GM18873 (cell line): ENCODE measurements around the gene EXTL2.
A peak's percentile ranks its signal among the peaks of the same experiment; 100 is the strongest.
"Not testable (repeated sequence)": the region's sequence is repeated elsewhere in the genome, so short reads cannot be mapped to it uniquely, and the experiment has no call there.

Experiments used
- ATAC-seq: cut with Tn5 transposase; IDR thresholded peaks from one replicate; pipeline ENCODE4 v1.9.1; 2021; ENCODE audit warnings: mild to moderate bottlenecking, moderate library complexity, moderate number of reproducible peaks; ENCODE audit not compliant: unreplicated experiment, low FRiP score

EXTL2 gene

DNA sequence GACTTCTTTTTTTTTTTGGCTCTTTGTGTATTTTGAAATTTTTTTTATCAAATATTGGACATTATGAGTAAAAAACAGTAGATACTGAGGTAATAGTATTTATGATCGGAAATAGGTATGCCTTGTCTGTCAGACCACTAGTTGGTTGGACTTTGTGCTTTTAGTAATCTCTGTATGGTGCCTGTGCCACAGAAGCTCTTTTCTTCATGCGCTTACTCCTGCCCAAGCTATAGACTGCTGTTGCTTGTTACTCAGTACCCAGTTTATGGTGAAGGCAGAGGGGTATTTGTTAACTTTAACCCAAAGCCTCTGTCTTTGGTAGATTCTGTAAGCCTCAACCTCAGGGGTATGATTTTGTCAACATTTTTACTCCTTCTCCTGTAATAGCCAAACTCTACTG lies 9.9 kb upstream of the EXTL2 start:
- no peak for ATAC-seq

GRCh38 chr1:100903777-100904176 lies 9.1 kb upstream of the EXTL2 start:
- no peak for ATAC-seq

DNA sequence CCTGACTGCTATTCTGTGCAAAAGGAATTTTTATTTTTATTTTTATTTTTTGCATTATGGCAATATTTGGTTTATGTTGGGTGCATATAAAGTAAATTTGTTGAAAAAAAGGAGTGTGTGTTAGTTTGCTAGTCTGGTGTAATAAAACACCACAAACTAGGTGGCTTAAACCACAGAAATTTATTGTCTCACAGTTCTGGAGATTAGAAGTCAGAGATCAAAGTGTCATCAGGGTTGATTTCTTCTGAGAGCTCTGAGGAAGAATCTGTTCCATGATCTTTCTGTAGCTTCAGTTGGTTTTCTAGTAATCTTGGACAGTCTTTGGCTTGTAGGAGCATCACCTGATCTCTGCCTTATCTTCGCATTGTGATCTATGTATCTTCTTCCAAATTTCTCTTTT lies 7.7 kb upstream of the EXTL2 start:
- ATAC-seq: no peak

- peak; percentile 42 for ATAC-seq
Observed at GRCh38 chr1:100896481-100896982, 1.9 kb upstream of the EXTL2 start.

DNA sequence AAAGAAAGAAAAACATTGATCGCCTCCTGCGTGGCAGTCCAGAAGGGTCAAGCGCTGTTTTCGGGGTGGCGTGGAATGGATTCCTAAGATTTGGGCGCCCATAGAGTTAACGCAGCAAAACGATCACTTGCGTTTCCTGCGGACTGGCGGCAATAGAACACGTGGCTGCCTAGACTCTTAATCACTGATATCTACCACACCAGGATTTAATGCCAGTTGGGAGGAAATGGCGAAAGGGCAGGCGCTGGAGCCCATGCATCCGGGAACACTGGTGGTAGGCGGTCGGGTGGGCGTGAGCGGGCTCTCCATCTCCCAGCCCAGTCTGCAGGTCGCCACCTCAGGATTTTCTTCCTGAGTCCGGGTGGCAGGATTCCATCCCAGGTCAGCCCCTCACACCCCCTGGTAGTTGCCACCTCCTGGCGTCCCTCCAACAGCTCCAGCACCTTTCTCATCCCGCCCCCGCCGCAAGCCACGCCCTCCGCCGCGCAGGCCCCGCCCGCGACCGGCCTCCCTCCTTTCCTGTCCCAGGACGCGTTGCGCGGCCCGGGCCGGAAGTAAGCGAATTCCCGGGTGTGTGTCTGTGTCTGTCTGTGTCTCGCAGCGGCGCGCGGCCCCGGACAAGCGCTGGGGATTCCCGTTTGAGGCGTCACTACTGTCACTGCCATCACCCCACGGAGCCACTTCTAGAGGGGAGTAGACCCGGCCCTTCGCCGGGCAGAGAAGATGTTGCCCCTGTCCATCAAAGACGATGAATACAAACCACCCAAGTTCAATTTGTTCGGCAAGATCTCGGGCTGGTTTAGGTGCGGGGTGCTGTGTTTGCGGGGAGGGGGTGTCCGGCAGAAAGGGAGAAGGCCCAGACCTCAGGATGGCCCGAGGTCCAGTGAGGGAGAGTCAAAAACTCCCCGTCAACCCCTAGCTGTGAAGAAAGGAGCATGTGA lies 1.2 kb upstream of the EXTL2 start, which contains the start of gene SLC30A7:
Gene SLC30A7 (plus strand): TSS at position 551 of the 941 bp plus-strand sequence. CDS start 173 bp downstream, at position 724.
- peak; percentile 65 for ATAC-seq

DNA sequence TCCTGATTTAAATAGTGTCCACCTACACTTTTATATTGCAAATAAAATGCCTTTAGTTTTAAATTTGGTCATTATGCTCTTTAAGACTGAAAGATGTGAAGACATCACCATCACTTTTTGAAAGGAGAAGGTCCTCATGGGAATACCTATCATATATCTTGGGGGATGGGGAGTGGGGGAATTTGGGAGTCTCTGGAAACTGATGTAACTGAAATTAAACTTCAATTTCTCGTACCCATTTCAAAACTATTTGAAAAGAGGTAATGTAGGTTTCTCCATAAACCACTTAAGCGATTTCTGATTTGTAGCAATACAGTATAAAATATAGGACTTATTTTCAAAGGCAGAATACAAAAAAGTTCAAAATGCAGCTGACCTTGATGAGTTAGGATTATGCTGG lies 924 bp downstream of the EXTL2 start:
- no peak for ATAC-seq

GRCh38 chr1:100892554-100892953 lies 2.1 kb downstream of the EXTL2 start:
- ATAC-seq: no peak

DNA sequence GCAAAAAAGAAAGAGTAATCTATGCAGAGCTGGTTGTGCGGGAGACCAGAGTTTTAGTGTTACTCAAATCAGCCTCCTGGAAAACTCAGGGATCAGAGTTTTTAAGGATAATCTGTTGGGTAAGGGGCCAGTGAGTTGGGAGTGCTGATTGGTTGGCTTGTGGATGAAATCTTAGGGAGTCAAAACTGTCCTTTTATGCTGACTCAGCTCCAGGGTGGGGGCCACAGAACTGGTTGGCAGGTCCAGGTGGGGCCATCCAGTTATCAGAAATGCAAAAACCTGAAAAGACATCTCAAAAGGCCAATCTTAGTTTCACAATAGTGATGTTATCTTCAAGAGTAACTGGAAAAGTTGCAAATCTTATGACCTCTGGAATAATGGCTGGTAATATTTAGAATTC lies 3.3 kb downstream of the EXTL2 start:
- no peak for ATAC-seq

GRCh38 chr1:100889869-100890482 lies 4.7 kb downstream of the EXTL2 start:
- ATAC-seq: not testable (repeated sequence)

DNA sequence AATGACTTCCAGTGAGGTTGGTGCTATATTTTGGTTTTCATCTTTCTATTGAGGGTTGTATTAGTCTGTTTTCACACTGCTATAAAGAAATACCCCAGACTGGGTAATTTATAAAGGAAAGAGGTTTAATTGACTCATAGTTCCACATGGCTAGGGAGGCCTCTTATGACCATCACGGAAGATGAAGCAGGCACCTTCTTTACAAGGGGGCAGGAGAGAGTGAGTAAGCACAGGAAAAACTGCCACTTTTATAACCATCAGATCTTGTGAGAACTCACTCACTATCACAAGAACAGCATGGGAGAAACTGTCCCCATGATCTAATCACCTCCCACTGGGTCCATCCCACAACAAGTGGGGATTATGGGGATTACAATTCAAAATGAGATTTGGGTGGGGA lies 5.6 kb downstream of the EXTL2 start:
- not testable (repeated sequence) for ATAC-seq

DNA sequence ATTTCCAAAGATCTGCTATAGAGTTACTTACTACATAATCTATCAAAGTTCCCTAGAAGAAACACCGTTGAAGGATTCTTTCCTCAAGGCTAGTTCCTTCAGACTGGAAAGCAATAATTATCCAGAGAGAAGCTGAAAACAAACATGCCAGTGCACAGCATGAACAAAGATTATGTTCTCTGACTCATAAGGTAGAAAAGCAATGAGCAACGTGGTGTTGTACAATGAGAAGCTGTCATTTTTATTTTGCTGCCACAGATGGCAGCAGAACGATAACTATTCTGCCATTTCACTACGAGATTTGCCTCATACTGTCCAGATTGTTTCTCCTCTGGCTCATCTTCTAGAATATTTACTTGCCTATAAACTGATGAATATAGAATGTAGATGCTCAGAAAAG lies 10.7 kb downstream of the EXTL2 start:
- no peak for ATAC-seq

DNA sequence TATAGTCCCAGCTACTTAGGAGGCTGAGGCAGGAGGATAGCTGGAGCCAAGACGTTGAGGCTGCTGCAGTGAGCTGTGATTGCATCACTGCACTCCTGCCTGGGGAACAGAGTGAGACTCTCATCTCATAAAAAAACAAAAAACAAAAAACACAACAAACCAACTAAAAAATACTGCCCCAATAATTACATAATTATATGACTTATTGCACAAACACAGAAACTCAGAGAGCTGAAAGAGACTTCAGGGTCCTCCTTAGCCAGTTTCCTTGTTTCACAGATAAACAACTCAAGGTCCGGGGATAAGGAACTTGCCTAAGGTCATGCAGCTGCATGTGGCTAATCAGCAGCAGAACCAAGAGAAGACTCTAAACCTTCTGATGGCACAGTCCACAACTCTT lies 11.9 kb downstream of the EXTL2 start:
- no peak for ATAC-seq

GRCh38 chr1:100881687-100882086 lies 13.0 kb downstream of the EXTL2 start:
- no peak for ATAC-seq

GRCh38 chr1:100879422-100879821 lies 15.2 kb downstream of the EXTL2 start:
- ATAC-seq: no peak

- no peak for ATAC-seq
Observed at GRCh38 chr1:100876291-100876690, 18.4 kb downstream of the EXTL2 start.

- no peak for ATAC-seq
Observed at GRCh38 chr1:100875228-100875627, 19.4 kb downstream of the EXTL2 start.

DNA sequence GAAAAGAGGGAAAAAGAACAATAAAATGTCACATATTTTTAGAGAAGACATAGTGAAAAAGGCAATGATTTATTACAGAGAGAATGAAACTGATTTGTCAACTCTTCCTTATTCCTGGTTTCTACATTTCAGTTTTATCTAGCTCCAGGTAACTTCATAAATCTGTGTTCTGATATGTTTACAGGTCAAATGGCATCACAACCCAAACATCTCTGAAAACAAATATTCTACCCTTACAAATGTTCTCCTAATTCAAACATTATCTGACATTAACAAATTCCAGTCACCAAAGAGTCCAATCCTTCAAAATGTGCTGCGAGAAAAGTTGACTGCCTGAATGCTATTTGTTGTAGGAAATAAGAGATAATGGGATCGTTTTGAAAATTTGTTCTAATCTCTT lies 20.2 kb downstream of the EXTL2 start:
- ATAC-seq: no peak

- ATAC-seq: no peak
Observed at GRCh38 chr1:100869996-100870395, 24.6 kb downstream of the EXTL2 start.

DNA sequence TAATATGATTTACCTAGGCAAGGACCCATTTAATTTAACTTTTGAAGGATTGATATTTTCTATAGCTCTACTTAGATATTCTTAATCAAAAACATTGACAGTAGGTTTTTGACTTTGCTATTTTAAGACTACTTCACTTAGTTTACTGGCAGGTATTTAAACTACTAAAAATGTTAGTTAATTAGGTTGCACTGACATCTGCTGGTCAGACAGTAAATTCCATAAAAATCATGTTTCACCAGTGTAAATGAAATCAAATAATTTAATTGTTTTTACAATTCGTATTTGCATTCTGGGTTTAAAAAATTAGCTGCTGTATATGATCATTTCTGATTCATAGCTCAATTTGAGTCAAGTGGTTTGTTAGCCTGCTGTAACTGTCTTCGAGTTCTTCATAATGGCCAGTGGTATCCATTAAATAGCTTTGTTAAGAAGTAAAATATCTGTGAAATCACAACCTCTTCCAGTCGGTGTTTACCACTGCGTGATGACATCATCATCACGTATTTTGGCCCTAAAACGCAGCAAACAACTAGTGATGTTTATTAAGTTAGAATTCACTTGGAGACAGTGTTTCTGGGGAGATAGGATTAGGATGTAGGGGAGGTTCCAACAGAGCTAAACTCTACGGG lies 26.2 kb downstream of the EXTL2 start:
- ATAC-seq: no peak

GRCh38 chr1:100866901-100867206 lies 27.8 kb downstream of the EXTL2 start:
- ATAC-seq: no peak
